Hepatocyte (in vitro differentiated cells): ENCODE measurements around the gene RPS6KA5.

Experiments used
- CTCF ChIP-seq: fragments of 200-600 bp; sonication (generic); IDR thresholded peaks from 2 replicates; pipeline ENCODE4 v1.5.1; 2016; ENCODE audit warnings: antibody characterized with exemption, mild to moderate bottlenecking; ENCODE audit not compliant: poor library complexity
- EZH2 ChIP-seq: fragments of 200-600 bp; sonication (generic); IDR thresholded peaks from 2 replicates; pipeline ENCODE4 v1.6.1; 2016; ENCODE audit warnings: antibody characterized with exemption, mild to moderate bottlenecking, borderline replicate concordance

- TF ChIP-seq CTCF (no peak), EZH2 (no peak)
Measured at GRCh38 chr14:90960818-90961217, 99.6 kb downstream of the RPS6KA5 start.
